PC-3 (cell line): ENCODE data around the gene PRKN. TPM values are rescaled to one million over a fixed set of nuclear protein-coding genes. Genes with fewer than 3 reads are reported as not detected.

Source experiments
- ATAC-seq: fragments of 200-7000 bp; cut with Tn5 transposase; 2 replicates; pipeline ENCODE4 v1.9.1; 2020; ENCODE audit warnings: mild to moderate bottlenecking, moderate library complexity
- BruUV-seq: library from RNA; stranded (reverse); fragments of 400-500 nt; replicated peaks from 2 replicates; lab custom pipeline; 2021; lab: Mats Ljungman, UMichigan
- CTCF ChIA-PET: fragments of 300-600 bp; sonication (Branson Sonifier 250); formaldehyde crosslinking; loops from one replicate; lab custom pipeline; 2022; ENCODE audit warnings: antibody characterized with exemption; lab: Charles Lee
- POLR2A ChIA-PET: fragments of 300-600 bp; sonication (Branson Sonifier 250); formaldehyde crosslinking; loops from one replicate; lab custom pipeline; 2022; ENCODE audit warnings: antibody characterized with exemption; ENCODE audit not compliant: unreplicated experiment; lab: Charles Lee
- DNase-seq: peaks from one replicate; pipeline ENCODE4 v3.0.0-alpha.2; 2015
- H2AFZ ChIP-seq: fragments of 300-600 bp; sonication (generic); 2 replicates; pipeline ENCODE4 v1.6.0; 2016; ENCODE audit warnings: antibody characterized with exemption, low read length
- H3F3A ChIP-seq: fragments of 300-600 bp; sonication (generic); one replicate; pipeline ENCODE4 v1.6.0; 2017; ENCODE audit warnings: antibody characterized with exemption, low read length, control low read depth, mild to moderate bottlenecking; ENCODE audit not compliant: unreplicated experiment
- H3K27ac ChIP-seq: fragments of 300-600 bp; sonication (generic); 2 replicates; pipeline ENCODE4 v1.5.1; 2016; ENCODE audit warnings: mild to moderate bottlenecking, low read length
- H3K27me3 ChIP-seq: fragments of 300-600 bp; sonication (generic); 2 replicates; pipeline ENCODE4 v1.6.1; 2016; ENCODE audit warnings: low read length, mixed read lengths
- H3K36me3 ChIP-seq: fragments of 300-600 bp; sonication (generic); 2 replicates; pipeline ENCODE4 v1.6.1; 2016; ENCODE audit warnings: low read depth, mixed run types, low read length, mixed read lengths
- H3K4me1 ChIP-seq: fragments of 300-600 bp; sonication (generic); 2 replicates; pipeline ENCODE4 v1.5.1; 2016; ENCODE audit warnings: low read length; ENCODE audit not compliant: insufficient read depth
- H3K4me2 ChIP-seq: fragments of 300-600 bp; sonication (generic); 2 replicates; pipeline ENCODE4 v1.6.0; 2016; ENCODE audit warnings: low read length
- H3K4me3 ChIP-seq: fragments of 300-600 bp; sonication (generic); 2 replicates; pipeline ENCODE4 v1.5.1; 2016; ENCODE audit warnings: mild to moderate bottlenecking, low read length, mixed read lengths
- H3K79me2 ChIP-seq: fragments of 300-600 bp; sonication (generic); 2 replicates; pipeline ENCODE4 v1.6.1; 2017; ENCODE audit warnings: low read length, mixed read lengths
- H3K9ac ChIP-seq: fragments of 300-600 bp; sonication (generic); 2 replicates; pipeline ENCODE4 v1.6.0; 2016; ENCODE audit warnings: mild to moderate bottlenecking, low read length
- H3K9me2 ChIP-seq: fragments of 300-600 bp; sonication (generic); replicated peaks from 2 replicates; pipeline ENCODE4 v1.6.1; 2016; ENCODE audit warnings: mixed run types, low read length, mixed read lengths
- H3K9me3 ChIP-seq: fragments of 300-600 bp; sonication (generic); 2 replicates; pipeline ENCODE4 v1.6.1; 2016; ENCODE audit warnings: low read length, mixed read lengths
- H4K20me1 ChIP-seq: fragments of 300-600 bp; sonication (generic); 2 replicates; pipeline ENCODE4 v1.6.1; 2016; ENCODE audit warnings: low read length, mixed read lengths
- CTCF ChIP-seq: fragments of 300-600 bp; sonication (generic); conservative IDR thresholded peaks from 2 replicates; pipeline ENCODE4 v1.5.1; 2017; ENCODE audit warnings: antibody characterized with exemption, low read depth, mild to moderate bottlenecking, low read length
- EZH2 ChIP-seq: fragments of 300-600 bp; sonication (generic); IDR thresholded peaks from one replicate; pipeline ENCODE4 v1.6.1; 2017; ENCODE audit warnings: antibody characterized with exemption, mild to moderate bottlenecking, low read length; ENCODE audit not compliant: unreplicated experiment
- EZH2phosphoT487 ChIP-seq: fragments of 300-600 bp; sonication (generic); IDR thresholded peaks from 2 replicates; pipeline ENCODE4 v1.6.1; 2018; ENCODE audit warnings: mild to moderate bottlenecking, antibody characterized with exemption, low read length, borderline replicate concordance
- intact Hi-C: fragments of 100-400 bp; cut with micrococcal nuclease; formaldehyde crosslinking; loops from 2 replicates; pipeline ENCODE4 v1.9.0; 2023
- total RNA-seq: library from RNA; depleted of rRNA; stranded (reverse); fragments of >200 nt; gene quantifications from 2 replicates; pipeline ENCODE4 v1.2.3, GENCODE V29; 2014

PRKN gene
- total RNA-seq, 1 experiment from 2014 or later: not detected

- Histone ChIP-seq H3K36me3 (no peaks in the 10 kb centered on the region), H3K9me3 (no peaks in the 10 kb centered on the region), H3K4me2 (no peak overlapping the region), H3K4me3 (no peak overlapping the region), H3F3A (no peaks in the 10 kb centered on the region), H3K27ac (no peak overlapping the region), H3K79me2 (no peaks in the 10 kb centered on the region), H3K9ac (no peak overlapping the region), H3K9me2 (no peaks in the 10 kb centered on the region), H2AFZ (no peak overlapping the region), H4K20me1 (no peaks in the 10 kb centered on the region), H3K4me1 (no peaks in the 10 kb centered on the region), H3K27me3 (no peaks in the 10 kb centered on the region)
- POLR2A ChIA-PET: no interaction called here
- TF ChIP-seq EZH2phosphoT487: no peak
- no peak for TF ChIP-seq CTCF
- TF ChIP-seq EZH2: no peak
- CTCF ChIA-PET: no interaction called here
- DNase-seq (no peak), ATAC-seq (no peak)
- no TSS peak for BruUV-seq
- intact Hi-C loops: no loop called here
Observed at GRCh38 chr6:162459985-162460384, 267.6 kb downstream of the PRKN start.

- Histone ChIP-seq H3K9me3 (no peaks in the 10 kb centered on the region), H2AFZ (no peak overlapping the region), H4K20me1 (no peaks in the 10 kb centered on the region), H3F3A (no peaks in the 10 kb centered on the region), H3K9me2 (no peaks in the 10 kb centered on the region), H3K4me3 (no peak overlapping the region), H3K27ac (no peak overlapping the region), H3K9ac (no peak overlapping the region), H3K4me1 (no peaks in the 10 kb centered on the region), H3K36me3 (no peaks in the 10 kb centered on the region), H3K4me2 (no peak overlapping the region), H3K79me2 (no peaks in the 10 kb centered on the region), H3K27me3 (no peaks in the 10 kb centered on the region)
- no TSS peak for BruUV-seq
- TF ChIP-seq EZH2 (no peak), CTCF (no peak), EZH2phosphoT487 (no peak)
- CTCF ChIA-PET: no interaction called here
- POLR2A ChIA-PET: no interaction called here
- ATAC-seq: no peak
- DNase-seq: no peak
- intact Hi-C loops: no loop called here
Observed at GRCh38 chr6:162450358-162450757, 277.2 kb downstream of the PRKN start.

GRCh38 chr6:162448294-162448693 lies 279.3 kb downstream of the PRKN start:
- Histone ChIP-seq H3K4me1 (no peaks in the 10 kb centered on the region), H3K27me3 (no peaks in the 10 kb centered on the region), H2AFZ (no peak overlapping the region), H4K20me1 (no peaks in the 10 kb centered on the region), H3K4me2 (no peak overlapping the region), H3K79me2 (no peaks in the 10 kb centered on the region), H3K9me3 (no peaks in the 10 kb centered on the region), H3K4me3 (no peak overlapping the region), H3K36me3 (no peaks in the 10 kb centered on the region), H3K27ac (no peak overlapping the region), H3K9me2 (no peaks in the 10 kb centered on the region), H3F3A (no peaks in the 10 kb centered on the region), H3K9ac (no peak overlapping the region)
- CTCF ChIA-PET: no interaction called here
- ATAC-seq: no peak
- intact Hi-C loops: no loop called here
- no TSS peak for BruUV-seq
- TF ChIP-seq CTCF (no peak), EZH2 (no peak), EZH2phosphoT487 (no peak)
- POLR2A ChIA-PET: no interaction called here
- DNase-seq: no peak
